GM12892 (cell line): ENCODE results near the gene EPHB3.
"Not testable (repeated sequence)": the region's sequence is repeated elsewhere in the genome, so short reads cannot be mapped to it uniquely, and the experiment has no call there.

Experiments used
- DNase-seq: peaks from one replicate; pipeline ENCODE4 v3.0.0; 2011; ENCODE audit not compliant: insufficient read length
- FAIRE-seq: peaks from 2 replicates; lab custom pipeline; 2011; peaks lifted over from hg19 to GRCh38; lab: Jason Lieb, UNC
- POLR2A ChIP-seq: IDR thresholded peaks from 2 replicates; pipeline ENCODE4 v1.6.1; 2011; ENCODE audit warnings: low read depth, low read length, control low read depth
- POLR2AphosphoS5 ChIP-seq: IDR thresholded peaks from 2 replicates; pipeline ENCODE4 v1.6.1; 2011; ENCODE audit warnings: low read depth, low read length, control low read depth
- TAF1 ChIP-seq: IDR thresholded peaks from 2 replicates; pipeline ENCODE4 v1.6.1; 2011; ENCODE audit warnings: low read depth, mild to moderate bottlenecking, control low read depth, low read length, borderline replicate concordance

EPHB3 gene

GRCh38 chr3:184611607-184612281 is 50.2 kb downstream of the EPHB3 start:
- TF ChIP-seq TAF1 (no peak), POLR2AphosphoS5 (no peak), POLR2A (no peak)
- FAIRE-seq (no peak), DNase-seq (no peak)

GRCh38 chr3:184615396-184615795 is 53.8 kb downstream of the EPHB3 start:
- DNase-seq: no peak
- FAIRE-seq: no peak
- TF ChIP-seq POLR2AphosphoS5 (no peak), POLR2A (no peak), TAF1 (no peak)

- TF ChIP-seq TAF1: no peak
- no peak for TF ChIP-seq POLR2AphosphoS5
- TF ChIP-seq POLR2A: no peak
- DNase-seq (no peak), FAIRE-seq (no peak)
Observed at GRCh38 chr3:184616436-184616835, 54.9 kb downstream of the EPHB3 start.

- FAIRE-seq, DNase-seq: not testable (repeated sequence)
Observed at GRCh38 chr3:184617306-184617705, 55.7 kb downstream of the EPHB3 start.

- FAIRE-seq (no peak), DNase-seq (no peak)
- TF ChIP-seq TAF1 (no peak), POLR2AphosphoS5 (no peak), POLR2A (no peak)
Observed at GRCh38 chr3:184618811-184619210, 57.2 kb downstream of the EPHB3 start.

- no peak for DNase-seq
- TF ChIP-seq POLR2AphosphoS5 (no peak), POLR2A (no peak), TAF1 (no peak)
- FAIRE-seq: no peak
Observed at GRCh38 chr3:184619369-184619768, 57.8 kb downstream of the EPHB3 start.

GRCh38 chr3:184619787-184620430 is 58.3 kb downstream of the EPHB3 start:
- TF ChIP-seq POLR2AphosphoS5 (no peak), TAF1 (no peak), POLR2A (no peak)
- no peak for FAIRE-seq

GRCh38 chr3:184620475-184621119 is 59.0 kb downstream of the EPHB3 start:
- no peak for FAIRE-seq
- no peak for DNase-seq
- TF ChIP-seq TAF1: no peak
- no peak for TF ChIP-seq POLR2A
- TF ChIP-seq POLR2AphosphoS5: no peak

More at GRCh38 chr3:184619787-184620430, 58.3 kb downstream of the EPHB3 start:
- no peak for DNase-seq

- not testable (repeated sequence) for FAIRE-seq, DNase-seq
Observed at GRCh38 chr3:184622156-184622555, 60.6 kb downstream of the EPHB3 start.

GRCh38 chr3:184626923-184627322 is 65.3 kb downstream of the EPHB3 start:
- DNase-seq: no peak
- no peak for TF ChIP-seq TAF1
- no peak for TF ChIP-seq POLR2A
- TF ChIP-seq POLR2AphosphoS5: no peak
- FAIRE-seq: no peak

GRCh38 chr3:184629555-184630160 is 68.1 kb downstream of the EPHB3 start:
- FAIRE-seq (no peak), DNase-seq (no peak)
- no peak for TF ChIP-seq POLR2AphosphoS5
- TF ChIP-seq POLR2A: no peak
- no peak for TF ChIP-seq TAF1
